Fibroblast of pulmonary artery (primary cell): Measurements from ENCODE around the gene OSTN.
"Not testable (repeated sequence)": the region's sequence is repeated elsewhere in the genome, so short reads cannot be mapped to it uniquely, and the experiment has no call there.

Source experiments
- DNase-seq: peaks from one replicate; pipeline ENCODE4 v3.0.0-alpha.2; 2010; ENCODE audit warnings: low read depth
- H3K4me3 ChIP-seq: replicated peaks from 2 replicates; pipeline ENCODE4 v1.5.1; 2011; ENCODE audit warnings: low read depth, mild to moderate bottlenecking, control low read depth, low read length, moderate library complexity
- TF ChIP-seq, protein P1 (sequence below): IDR thresholded peaks from 2 replicates; pipeline ENCODE4 v1.5.1; 2011; ENCODE audit warnings: mild to moderate bottlenecking, control low read depth, low read length, inconsistent platforms; ENCODE audit errors: missing control alignments

OSTN gene

GRCh38 chr3:191169566-191169965, 29.5 kb upstream of the OSTN start:
- no peak for DNase-seq
- TF ChIP-seq, protein P1, sequence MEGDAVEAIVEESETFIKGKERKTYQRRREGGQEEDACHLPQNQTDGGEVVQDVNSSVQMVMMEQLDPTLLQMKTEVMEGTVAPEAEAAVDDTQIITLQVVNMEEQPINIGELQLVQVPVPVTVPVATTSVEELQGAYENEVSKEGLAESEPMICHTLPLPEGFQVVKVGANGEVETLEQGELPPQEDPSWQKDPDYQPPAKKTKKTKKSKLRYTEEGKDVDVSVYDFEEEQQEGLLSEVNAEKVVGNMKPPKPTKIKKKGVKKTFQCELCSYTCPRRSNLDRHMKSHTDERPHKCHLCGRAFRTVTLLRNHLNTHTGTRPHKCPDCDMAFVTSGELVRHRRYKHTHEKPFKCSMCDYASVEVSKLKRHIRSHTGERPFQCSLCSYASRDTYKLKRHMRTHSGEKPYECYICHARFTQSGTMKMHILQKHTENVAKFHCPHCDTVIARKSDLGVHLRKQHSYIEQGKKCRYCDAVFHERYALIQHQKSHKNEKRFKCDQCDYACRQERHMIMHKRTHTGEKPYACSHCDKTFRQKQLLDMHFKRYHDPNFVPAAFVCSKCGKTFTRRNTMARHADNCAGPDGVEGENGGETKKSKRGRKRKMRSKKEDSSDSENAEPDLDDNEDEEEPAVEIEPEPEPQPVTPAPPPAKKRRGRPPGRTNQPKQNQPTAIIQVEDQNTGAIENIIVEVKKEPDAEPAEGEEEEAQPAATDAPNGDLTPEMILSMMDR = no peak
- H3K4me3 ChIP-seq = no peak overlapping the region

- no peak for DNase-seq
- TF ChIP-seq, protein P1 = no peak
- no peak overlapping the region for H3K4me3 ChIP-seq
These were observed 28.9 kb upstream of the OSTN start for GRCh38 chr3:191170097-191170496.

GRCh38 chr3:191175102-191175501, 23.9 kb upstream of the OSTN start:
- TF ChIP-seq, protein P1 = no peak
- DNase-seq = no peak
- no peak overlapping the region for H3K4me3 ChIP-seq

DNA sequence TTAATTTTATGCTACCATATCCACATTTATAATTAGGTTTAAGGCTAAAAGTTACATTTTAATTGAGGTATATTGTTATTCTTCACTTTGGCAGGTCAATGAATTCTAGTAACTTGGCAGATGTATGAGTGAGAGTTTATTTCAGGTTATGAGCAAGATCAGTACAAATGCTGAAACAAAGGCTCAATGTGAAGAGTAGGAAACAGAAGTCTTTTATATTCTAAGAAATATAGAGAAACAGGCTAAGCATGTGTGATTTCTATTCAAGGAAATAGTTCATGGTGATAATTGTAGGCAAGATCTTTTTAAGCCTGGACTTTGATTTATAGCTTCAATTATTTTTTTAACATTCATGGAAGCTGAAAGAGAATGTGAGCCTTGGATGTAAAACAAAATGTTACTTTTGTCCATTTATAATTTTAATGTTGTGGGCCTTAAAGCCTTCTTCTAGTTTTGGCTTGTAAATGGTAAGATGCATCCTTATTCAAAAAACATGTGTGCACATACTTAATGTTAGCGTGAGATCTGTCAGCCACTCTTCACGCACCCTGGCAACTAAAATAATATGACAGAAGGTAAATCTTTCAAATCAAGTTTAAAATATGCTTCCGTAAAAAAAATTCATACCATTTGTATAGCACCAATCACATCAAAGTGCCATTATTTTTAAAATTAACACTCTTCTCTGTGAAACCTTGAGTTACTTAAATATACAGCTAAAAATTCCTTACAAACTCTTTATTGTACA, 22.8 kb upstream of the OSTN start:
- TF ChIP-seq, protein P1 = no peak
- H3K4me3 ChIP-seq = no peak overlapping the region
- DNase-seq = no peak

DNA sequence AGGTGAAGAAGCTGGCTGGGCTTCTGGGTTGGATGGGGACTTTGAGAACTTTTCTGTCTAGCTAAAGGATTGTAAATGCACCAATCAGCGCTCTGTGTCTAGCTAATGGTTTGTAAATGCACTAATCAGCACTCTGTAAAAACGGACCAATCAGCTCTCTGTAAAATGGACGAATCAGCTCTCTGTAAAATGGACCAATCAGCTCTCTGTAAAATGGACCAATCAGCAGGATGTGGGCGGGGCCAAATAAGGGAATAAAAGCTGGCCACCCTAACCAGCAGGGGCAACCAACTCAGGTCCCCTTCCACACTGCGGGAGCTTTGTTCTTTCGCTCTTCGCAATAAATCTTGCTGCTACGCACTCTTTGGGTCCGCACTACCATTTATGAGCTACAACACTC, 13.7 kb upstream of the OSTN start:
- DNase-seq = not testable (repeated sequence)

DNA sequence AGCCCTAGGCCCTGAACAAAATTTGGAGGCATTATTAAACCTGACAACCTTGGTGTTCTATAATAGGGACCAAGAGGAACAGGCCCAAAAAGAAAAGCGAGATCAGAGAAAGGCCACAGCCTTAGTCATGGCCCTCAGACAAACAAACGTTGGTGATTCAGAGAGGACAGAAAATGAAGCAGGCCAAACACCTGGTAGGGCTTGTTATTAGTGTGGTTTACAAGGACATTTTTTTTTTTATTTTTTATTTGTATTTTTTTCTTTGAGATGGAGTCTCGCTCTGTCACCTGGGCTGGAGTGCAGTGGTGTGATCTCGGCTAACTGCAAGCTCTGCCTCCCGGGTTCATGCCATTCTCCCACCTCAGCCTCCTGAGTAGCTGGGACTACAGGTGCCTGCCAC, 10.8 kb upstream of the OSTN start:
- not testable (repeated sequence) for DNase-seq, H3K4me3 ChIP-seq

More for the DNA sequence above, 13.7 kb upstream of the OSTN start:
- not testable (repeated sequence) for H3K4me3 ChIP-seq

GRCh38 chr3:191192270-191192669, 6.8 kb upstream of the OSTN start:
- not testable (repeated sequence) for H3K4me3 ChIP-seq, DNase-seq

DNA sequence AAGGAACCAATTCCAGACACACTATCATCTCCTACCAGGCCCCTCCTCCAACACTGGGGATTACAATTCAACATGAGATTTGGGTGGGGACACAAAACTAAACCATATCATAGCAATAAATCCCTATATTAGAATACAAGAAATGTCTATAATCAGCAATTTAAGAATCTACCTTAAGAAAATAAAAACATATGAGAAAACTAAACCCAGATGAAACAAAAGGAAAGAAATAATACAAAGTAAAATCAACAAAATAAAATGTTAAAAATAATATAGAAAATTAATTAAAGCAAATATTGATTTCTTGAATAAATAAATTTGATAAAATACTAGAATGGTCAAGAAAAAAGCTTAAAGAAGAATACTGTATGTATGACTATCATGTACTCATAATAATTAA, 6.1 kb upstream of the OSTN start:
- TF ChIP-seq, protein P1 = no peak
- DNase-seq = no peak
- no peak overlapping the region for H3K4me3 ChIP-seq
